ENCODE results near the gene KCNC3.

The KCNC3 gene

DNA sequence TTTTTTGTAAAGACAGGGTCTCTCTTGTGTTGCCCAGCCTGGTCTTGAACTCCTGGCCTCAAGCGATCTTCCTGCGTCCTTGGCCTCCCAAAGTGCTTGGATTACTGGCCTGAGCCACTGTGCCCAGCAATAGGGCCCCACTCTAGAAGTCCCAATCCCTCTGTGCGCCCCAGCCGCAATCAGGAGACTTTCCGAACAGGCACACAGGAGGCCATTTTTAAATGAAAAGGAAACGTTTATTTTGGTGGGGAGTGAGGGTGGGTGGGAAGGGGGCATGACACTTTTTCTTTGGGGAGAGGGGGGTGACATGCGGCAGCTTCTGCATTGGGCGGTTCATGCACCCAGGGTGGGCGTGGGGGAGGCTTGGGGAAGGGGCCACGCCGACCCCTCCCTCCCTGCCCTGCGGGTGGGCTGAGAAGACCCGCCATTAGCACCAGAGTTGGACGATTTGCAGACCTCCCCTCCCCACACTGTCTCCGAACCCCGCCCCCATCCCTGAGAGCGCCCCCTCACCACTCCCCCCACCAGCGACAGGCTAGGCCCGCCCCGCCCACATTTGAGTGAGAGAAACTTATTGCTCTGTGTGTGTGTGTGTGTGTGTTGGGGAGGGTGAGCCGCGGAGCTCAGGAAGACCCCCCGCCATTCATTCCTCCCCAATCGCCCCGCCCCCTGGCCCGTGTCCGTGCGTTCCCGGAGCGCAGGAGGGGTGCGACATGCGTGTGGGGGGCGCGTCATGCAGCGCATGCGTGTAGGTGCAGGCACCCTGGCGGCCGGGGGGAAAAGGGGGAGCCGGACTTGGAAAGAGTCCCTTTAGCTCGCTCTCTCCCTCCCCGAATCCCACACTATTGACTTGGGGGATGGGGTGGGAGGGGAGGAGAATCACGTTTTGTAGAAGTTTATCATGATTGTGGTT is 17.2 kb downstream of the KCNC3 start:
- no peak for DNase-seq (ENCODE audit: low read depth)

DNA sequence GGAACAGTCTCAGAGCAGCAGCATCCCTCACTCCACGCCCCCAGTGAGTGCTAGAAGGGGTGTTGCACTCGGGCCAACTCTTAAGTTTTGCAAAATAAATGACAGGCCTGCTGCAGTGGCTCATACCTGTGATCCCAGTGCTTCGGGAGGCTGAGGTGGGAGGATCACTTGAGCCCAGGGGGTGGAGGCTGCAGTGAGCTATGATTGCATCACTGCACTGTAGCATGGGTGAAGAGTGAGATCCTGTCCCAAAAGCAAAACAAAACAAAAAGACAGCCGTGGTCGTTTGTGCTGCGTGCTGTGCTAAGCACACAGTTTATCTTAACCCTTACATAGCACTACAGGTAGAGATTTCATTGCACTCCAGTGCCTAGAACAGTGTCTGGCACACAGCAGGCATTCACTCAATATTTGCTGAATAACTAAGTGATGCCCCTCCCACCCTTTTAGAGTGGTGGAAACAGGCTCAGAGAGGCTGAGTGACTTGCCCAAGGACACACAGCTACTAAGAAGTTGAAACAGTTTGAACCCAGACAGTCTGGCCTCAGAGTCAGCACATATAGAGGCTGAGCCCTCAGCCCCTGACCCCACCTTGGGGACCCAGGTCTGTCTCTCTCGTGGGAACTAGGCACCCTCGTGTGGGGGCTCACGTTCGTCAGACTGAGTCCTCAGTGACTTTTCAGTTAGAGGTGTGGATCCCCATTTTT is 18.3 kb downstream of the KCNC3 start:
- no peak for DNase-seq (ENCODE audit: low read depth)

GRCh38 chr19:50309396-50310125 is 19.6 kb downstream of the KCNC3 start:
- no peak for DNase-seq (ENCODE audit: low read depth)

DNA sequence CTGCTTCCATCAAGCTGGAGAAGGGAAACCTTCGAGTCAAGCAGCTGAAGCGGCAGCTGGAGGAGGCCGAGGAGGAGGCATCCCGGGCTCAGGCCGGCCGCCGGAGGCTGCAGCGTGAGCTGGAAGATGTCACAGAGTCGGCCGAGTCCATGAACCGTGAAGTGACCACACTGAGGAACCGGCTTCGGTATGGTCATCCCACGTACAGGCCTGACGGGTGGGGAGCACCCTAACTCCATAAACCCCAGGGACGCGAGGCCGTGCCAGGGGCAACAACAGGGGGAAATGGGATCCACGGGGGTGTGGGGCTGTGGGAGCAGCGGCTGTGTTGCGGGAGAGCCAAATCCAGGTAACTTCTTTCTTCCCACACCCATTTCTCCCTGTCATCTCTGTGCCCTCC is 20.2 kb downstream of the KCNC3 start:
- DNase-seq (ENCODE audit: low read depth), result no peak

- no peak for DNase-seq (ENCODE audit: low read depth)
Measured at GRCh38 chr19:50303558-50303957, 25.6 kb downstream of the KCNC3 start.

- DNase-seq (ENCODE audit: low read depth), result no peak
Measured at GRCh38 chr19:50301607-50301971, 27.6 kb downstream of the KCNC3 start.

- DNase-seq (ENCODE audit: low read depth), result peak; percentile 35
Measured at GRCh38 chr19:50300814-50301606, 28.2 kb downstream of the KCNC3 start.

DNA sequence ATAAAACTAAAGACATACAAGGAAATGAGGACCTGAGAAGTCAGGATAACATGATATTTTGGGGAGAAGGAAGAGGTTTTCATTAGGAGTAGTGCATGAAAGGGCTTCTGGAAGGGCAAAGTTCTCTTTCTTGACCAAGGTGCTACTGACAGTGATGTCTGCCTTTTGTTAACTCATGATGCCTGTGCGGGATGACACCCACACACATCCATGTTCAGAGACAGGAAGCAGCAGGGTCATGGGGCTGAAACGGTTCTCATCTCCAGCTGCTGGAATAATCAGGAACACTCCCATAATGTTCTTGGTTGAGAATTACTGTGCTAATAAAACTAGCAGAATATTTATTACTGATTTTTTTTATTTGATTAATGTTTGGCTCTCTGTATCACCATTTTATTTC is 29.1 kb downstream of the KCNC3 start:
- no peak for DNase-seq (ENCODE audit: low read depth)

DNA sequence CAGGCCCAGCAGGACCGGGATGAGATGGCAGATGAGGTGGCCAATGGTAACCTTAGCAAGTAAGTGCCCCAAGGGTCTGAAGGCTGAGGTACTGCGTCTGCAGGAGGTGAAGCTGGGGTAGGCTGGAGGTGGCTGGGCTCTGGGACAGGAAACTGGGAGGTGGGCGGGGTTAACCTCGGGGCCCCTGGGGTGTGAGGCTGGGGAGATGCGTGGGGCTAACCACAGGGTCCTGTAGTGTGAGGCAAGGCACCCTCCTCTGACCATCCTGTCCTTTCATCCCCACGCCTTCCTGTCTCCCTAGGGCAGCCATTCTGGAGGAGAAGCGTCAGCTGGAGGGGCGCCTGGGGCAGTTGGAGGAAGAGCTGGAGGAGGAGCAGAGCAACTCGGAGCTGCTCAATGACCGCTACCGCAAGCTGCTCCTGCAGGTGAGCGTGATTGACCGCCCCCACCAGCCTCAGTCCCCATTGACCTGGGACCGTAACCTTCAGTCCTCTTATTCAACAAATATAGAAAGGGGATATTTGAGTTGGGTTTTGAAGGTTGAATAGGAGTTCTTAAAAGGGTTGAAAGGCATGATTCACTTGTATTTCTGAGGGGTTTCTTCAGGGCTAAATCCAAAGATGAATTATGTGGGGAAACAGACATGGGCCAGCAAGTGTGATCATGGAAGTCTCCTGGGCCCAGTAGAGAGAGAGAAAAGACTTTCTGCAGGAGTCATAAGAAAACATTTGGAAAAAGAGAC is 35.7 kb downstream of the KCNC3 start:
- DNase-seq (ENCODE audit: low read depth), result no peak

GRCh38 chr19:50292216-50292827 is 36.9 kb downstream of the KCNC3 start:
- no peak for DNase-seq (ENCODE audit: low read depth)

- DNase-seq (ENCODE audit: low read depth), result no peak
Measured at GRCh38 chr19:50290775-50291174, 38.4 kb downstream of the KCNC3 start.

- DNase-seq (ENCODE audit: low read depth), result no peak
Measured at GRCh38 chr19:50290011-50290410, 39.2 kb downstream of the KCNC3 start.

GRCh38 chr19:50288954-50289353 is 40.2 kb downstream of the KCNC3 start:
- no peak for DNase-seq (ENCODE audit: low read depth)

GRCh38 chr19:50287331-50287730 is 41.8 kb downstream of the KCNC3 start:
- no peak for DNase-seq (ENCODE audit: low read depth)

- DNase-seq (ENCODE audit: low read depth), result no peak
Measured at GRCh38 chr19:50286443-50286842, 42.7 kb downstream of the KCNC3 start.

DNA sequence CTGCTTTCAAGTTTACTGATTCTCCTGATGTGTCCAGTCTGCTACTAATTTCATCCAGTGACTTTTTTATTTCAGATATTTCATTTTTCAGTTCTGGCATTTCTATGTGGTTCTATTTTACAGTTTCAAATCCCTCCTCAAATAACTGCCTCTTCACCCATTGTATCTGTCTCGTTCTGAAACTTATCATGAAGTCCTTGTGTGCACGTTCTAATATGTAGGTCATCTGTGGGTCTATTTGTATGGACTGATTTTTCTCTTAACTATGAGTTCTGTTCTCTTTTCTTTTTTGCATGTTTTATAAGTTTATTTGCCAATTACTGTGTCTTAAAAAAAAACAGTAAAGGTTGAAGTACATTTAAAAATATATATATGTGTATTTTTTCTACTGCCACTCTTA is 43.3 kb downstream of the KCNC3 start:
- no peak for DNase-seq (ENCODE audit: low read depth)

DNA sequence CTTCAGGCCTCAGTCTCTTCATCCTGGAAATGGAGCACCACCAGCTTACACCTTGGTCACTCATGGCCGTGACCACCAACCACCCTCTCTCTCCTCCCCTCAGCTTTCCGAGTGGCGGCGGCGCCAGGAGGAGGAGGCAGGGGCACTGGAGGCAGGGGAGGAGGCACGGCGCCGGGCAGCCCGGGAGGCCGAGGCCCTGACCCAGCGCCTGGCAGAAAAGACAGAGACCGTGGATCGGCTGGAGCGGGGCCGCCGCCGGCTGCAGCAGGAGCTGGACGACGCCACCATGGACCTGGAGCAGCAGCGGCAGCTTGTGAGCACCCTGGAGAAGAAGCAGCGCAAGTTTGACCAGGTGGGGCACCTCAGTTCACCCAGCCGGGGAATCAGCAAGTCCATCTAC is 47.7 kb downstream of the KCNC3 start:
- no peak for DNase-seq (ENCODE audit: low read depth)

DNA sequence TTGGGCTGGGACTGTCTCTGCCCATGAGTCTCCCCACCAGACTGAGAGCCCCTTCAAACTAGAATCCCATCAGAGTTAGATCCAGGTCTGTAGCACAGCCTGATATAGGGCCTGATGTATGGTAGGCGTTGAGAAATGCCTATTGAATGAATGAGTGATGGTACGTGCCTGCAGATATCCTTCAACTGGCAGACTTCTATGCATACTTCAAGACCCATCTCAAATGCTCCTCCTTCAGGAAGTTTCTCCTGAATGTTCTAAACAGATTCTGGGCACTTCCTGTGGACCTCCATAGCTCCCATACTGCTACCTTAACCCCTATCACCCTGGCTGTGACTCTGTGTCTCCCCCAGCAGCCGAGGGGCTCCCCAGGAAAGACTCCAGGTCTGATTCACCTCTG is 48.2 kb downstream of the KCNC3 start:
- DNase-seq (ENCODE audit: low read depth), result no peak

GRCh38 chr19:50280074-50280473 is 49.1 kb downstream of the KCNC3 start:
- no peak for DNase-seq (ENCODE audit: low read depth)

DNA sequence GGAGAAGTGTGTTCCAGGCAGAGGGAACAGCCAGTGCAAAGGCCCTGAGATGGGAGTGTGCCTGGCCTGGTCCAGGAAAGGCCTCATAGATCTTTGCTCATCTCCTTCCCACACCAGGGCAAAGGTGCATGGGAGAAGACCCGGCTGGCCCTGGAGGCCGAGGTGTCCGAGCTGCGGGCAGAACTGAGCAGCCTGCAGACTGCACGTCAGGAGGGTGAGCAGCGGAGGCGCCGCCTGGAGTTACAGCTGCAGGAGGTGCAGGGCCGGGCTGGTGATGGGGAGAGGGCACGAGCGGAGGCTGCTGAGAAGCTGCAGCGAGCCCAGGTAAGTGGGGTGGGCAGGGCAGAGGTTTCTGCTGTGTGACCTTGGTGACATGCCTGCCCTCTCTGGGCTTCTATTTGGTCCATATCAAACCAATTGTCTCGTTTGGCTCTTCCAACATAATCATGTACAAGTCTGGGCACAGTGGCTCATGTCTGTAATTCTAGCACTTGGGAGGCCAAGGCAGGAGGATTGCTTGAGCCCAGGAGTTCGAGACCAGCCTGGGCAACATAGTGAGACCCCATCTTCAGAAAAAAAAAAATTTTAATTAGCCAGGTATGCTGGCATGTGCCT is 51.1 kb downstream of the KCNC3 start:
- DNase-seq (ENCODE audit: low read depth), result no peak

All from HS-27A (cell line).